Breast epithelium (tissue), 3 donors: ENCODE measurements around the gene OTX2.

Source experiments
- POLR2A ChIP-seq: fragments of 450-650 bp; IDR thresholded peaks from one replicate; pipeline ENCODE4 v1.6.1; 2016; ENCODE audit warnings: antibody characterized with exemption, mild to moderate bottlenecking, moderate library complexity
- POLR2AphosphoS5 ChIP-seq, 3 donors: sonication (generic); formaldehyde crosslinking; IDR thresholded peaks; one replicate each; pipeline ENCODE4 v1.6.1; 2017; ENCODE audit warnings: antibody characterized with exemption in 3 of 3
- TF ChIP-seq, protein P1 (sequence below), 3 donors: fragments of 450-650 bp; IDR thresholded peaks; one replicate each; pipeline ENCODE4 v1.5.1; 2016 to 2017; ENCODE audit warnings: antibody characterized with exemption in 3 of 3, mild to moderate bottlenecking in 3 of 3, moderate library complexity in 3 of 3

DNA sequence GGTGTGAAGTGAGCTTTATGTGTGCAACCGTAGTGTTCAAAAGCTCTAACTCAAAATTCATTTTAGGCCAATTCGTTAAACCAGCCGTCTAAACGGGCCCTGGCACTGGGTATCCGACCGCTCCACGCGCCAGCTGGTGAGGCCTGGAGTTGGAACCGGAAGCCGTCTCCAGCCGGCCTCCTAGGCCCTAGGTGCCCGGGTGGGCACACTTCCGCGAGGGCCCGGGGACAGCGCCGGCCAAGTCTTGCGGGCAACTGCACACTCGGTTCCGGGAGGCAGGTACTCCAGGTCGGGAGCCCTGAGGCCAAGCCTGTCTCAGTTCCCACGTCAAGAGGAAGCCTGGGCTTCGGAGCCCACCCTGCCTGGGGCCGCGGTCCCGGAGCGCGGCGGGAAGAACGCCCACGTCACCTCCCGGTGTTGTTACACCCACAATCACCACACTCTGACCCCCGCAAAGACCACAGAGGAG is 16.2 kb downstream of the OTX2 start:
- TF ChIP-seq, protein P1, sequence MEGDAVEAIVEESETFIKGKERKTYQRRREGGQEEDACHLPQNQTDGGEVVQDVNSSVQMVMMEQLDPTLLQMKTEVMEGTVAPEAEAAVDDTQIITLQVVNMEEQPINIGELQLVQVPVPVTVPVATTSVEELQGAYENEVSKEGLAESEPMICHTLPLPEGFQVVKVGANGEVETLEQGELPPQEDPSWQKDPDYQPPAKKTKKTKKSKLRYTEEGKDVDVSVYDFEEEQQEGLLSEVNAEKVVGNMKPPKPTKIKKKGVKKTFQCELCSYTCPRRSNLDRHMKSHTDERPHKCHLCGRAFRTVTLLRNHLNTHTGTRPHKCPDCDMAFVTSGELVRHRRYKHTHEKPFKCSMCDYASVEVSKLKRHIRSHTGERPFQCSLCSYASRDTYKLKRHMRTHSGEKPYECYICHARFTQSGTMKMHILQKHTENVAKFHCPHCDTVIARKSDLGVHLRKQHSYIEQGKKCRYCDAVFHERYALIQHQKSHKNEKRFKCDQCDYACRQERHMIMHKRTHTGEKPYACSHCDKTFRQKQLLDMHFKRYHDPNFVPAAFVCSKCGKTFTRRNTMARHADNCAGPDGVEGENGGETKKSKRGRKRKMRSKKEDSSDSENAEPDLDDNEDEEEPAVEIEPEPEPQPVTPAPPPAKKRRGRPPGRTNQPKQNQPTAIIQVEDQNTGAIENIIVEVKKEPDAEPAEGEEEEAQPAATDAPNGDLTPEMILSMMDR (IDR thresholded peaks at IDR 0.05): no peak
- TF ChIP-seq POLR2AphosphoS5 (IDR thresholded peaks at IDR 0.05) (no peak), POLR2A (no peak)
